Ishikawa (cell line): ENCODE measurements around the gene SEL1L2.

Experiments
- CEBPB ChIP-seq: IDR thresholded peaks from 2 replicates; pipeline ENCODE4 v1.6.1; 2012
- CREB1 ChIP-seq: IDR thresholded peaks from 2 replicates; pipeline ENCODE4 v1.6.1; 2012; ENCODE audit warnings: low read depth
- EGR1 ChIP-seq: IDR thresholded peaks from 2 replicates; pipeline ENCODE4 v1.6.1; 2012
- EP300 ChIP-seq: IDR thresholded peaks from 2 replicates; pipeline ENCODE4 v1.6.1; 2012; ENCODE audit warnings: borderline replicate concordance
- FOXM1 ChIP-seq: IDR thresholded peaks from 2 replicates; pipeline ENCODE4 v1.6.1; 2012; ENCODE audit warnings: low read depth, borderline replicate concordance
- NFIC ChIP-seq: IDR thresholded peaks from 2 replicates; pipeline ENCODE4 v1.6.1; 2012
- RAD21 ChIP-seq: IDR thresholded peaks from 2 replicates; pipeline ENCODE4 v1.6.1; 2012; ENCODE audit warnings: low read depth
- TAF1 ChIP-seq: IDR thresholded peaks from 2 replicates; pipeline ENCODE4 v1.6.1; 2012; ENCODE audit warnings: low read depth, mild to moderate bottlenecking
- TCF12 ChIP-seq: IDR thresholded peaks from 2 replicates; pipeline ENCODE4 v1.6.1; 2012; ENCODE audit warnings: low read depth
- TEAD4 ChIP-seq: IDR thresholded peaks from 2 replicates; pipeline ENCODE4 v1.6.1; 2012
- YY1 ChIP-seq: IDR thresholded peaks from 2 replicates; pipeline ENCODE4 v1.6.1; 2012; ENCODE audit warnings: low read depth
- ZBTB7A ChIP-seq: IDR thresholded peaks from 2 replicates; pipeline ENCODE4 v1.6.1; 2012; ENCODE audit warnings: low read depth
- TF ChIP-seq, protein P1 (sequence below): IDR thresholded peaks from 2 replicates; pipeline ENCODE4 v1.6.1; 2012; ENCODE audit warnings: low read depth, mild to moderate bottlenecking
- TF ChIP-seq, protein P2 (sequence below): IDR thresholded peaks from 2 replicates; pipeline ENCODE4 v1.6.1; 2012
- TF ChIP-seq, protein P3 (sequence below): IDR thresholded peaks from 2 replicates; pipeline ENCODE4 v1.6.1; 2012

The SEL1L2 gene, protein sequence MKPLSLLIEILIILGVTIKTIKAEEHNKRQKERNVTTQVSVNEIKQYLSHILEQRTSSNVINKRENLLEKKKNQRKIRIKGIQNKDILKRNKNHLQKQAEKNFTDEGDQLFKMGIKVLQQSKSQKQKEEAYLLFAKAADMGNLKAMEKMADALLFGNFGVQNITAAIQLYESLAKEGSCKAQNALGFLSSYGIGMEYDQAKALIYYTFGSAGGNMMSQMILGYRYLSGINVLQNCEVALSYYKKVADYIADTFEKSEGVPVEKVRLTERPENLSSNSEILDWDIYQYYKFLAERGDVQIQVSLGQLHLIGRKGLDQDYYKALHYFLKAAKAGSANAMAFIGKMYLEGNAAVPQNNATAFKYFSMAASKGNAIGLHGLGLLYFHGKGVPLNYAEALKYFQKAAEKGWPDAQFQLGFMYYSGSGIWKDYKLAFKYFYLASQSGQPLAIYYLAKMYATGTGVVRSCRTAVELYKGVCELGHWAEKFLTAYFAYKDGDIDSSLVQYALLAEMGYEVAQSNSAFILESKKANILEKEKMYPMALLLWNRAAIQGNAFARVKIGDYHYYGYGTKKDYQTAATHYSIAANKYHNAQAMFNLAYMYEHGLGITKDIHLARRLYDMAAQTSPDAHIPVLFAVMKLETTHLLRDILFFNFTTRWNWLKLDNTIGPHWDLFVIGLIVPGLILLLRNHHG

DNA sequence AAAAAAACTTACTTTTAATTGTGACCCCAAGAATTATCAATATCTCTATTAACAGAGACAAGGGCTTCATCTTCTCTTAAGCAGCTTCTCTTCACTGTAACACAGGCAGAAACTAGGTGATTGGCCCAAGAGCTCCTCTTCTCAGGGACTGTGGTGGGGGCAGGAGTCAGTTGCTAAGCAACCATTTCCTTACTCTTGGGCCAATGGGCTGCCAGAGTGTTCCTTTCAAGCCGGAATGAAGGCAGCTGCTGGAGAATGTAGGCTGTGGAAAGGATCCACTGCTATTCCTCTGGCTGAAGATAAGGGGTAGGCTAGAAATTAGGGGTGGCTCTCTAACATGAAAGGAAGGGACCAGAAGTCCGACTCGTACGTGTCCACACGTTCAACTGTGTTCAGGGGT lies at the start of gene SEL1L2:
Gene SEL1L2 (minus strand): TSS at position 150 of the 400 bp plus-strand sequence. CDS start 80 bp downstream, at position 70.
- TF ChIP-seq ZBTB7A (no peak), NFIC (no peak), EP300 (no peak), TCF12 (no peak)
- TF ChIP-seq, protein P1, sequence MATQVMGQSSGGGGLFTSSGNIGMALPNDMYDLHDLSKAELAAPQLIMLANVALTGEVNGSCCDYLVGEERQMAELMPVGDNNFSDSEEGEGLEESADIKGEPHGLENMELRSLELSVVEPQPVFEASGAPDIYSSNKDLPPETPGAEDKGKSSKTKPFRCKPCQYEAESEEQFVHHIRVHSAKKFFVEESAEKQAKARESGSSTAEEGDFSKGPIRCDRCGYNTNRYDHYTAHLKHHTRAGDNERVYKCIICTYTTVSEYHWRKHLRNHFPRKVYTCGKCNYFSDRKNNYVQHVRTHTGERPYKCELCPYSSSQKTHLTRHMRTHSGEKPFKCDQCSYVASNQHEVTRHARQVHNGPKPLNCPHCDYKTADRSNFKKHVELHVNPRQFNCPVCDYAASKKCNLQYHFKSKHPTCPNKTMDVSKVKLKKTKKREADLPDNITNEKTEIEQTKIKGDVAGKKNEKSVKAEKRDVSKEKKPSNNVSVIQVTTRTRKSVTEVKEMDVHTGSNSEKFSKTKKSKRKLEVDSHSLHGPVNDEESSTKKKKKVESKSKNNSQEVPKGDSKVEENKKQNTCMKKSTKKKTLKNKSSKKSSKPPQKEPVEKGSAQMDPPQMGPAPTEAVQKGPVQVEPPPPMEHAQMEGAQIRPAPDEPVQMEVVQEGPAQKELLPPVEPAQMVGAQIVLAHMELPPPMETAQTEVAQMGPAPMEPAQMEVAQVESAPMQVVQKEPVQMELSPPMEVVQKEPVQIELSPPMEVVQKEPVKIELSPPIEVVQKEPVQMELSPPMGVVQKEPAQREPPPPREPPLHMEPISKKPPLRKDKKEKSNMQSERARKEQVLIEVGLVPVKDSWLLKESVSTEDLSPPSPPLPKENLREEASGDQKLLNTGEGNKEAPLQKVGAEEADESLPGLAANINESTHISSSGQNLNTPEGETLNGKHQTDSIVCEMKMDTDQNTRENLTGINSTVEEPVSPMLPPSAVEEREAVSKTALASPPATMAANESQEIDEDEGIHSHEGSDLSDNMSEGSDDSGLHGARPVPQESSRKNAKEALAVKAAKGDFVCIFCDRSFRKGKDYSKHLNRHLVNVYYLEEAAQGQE = no peak

DNA sequence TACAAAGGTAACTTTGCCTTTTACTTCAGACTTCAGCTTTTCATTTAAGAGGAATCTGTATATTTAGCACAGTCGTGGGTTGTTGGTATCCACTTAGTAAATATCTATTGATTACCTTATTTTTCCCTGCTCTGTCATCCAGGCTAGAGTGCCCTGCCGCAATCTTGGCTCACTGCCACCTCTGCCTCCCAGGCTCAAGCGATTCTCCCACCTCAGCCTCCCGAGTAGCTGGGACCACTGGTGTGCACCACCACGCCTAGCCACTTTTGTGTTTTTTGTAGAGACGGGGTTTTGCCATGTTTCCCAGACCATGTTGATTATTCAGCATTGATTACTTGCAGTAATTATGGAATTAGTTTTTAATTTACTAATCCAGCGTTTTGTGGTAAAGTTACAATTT lies 46.2 kb upstream of the SEL1L2 start:
- TF ChIP-seq ZBTB7A (no peak), EGR1 (no peak), RAD21 (no peak), FOXM1 (no peak), TEAD4 (no peak), NFIC (no peak), EP300 (no peak), YY1 (no peak), CEBPB (no peak), TCF12 (no peak)
- TF ChIP-seq, protein P2, sequence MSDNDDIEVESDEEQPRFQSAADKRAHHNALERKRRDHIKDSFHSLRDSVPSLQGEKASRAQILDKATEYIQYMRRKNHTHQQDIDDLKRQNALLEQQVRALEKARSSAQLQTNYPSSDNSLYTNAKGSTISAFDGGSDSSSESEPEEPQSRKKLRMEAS = no peak
- TF ChIP-seq, protein P3, sequence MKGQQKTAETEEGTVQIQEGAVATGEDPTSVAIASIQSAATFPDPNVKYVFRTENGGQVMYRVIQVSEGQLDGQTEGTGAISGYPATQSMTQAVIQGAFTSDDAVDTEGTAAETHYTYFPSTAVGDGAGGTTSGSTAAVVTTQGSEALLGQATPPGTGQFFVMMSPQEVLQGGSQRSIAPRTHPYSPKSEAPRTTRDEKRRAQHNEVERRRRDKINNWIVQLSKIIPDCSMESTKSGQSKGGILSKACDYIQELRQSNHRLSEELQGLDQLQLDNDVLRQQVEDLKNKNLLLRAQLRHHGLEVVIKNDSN = no peak

DNA sequence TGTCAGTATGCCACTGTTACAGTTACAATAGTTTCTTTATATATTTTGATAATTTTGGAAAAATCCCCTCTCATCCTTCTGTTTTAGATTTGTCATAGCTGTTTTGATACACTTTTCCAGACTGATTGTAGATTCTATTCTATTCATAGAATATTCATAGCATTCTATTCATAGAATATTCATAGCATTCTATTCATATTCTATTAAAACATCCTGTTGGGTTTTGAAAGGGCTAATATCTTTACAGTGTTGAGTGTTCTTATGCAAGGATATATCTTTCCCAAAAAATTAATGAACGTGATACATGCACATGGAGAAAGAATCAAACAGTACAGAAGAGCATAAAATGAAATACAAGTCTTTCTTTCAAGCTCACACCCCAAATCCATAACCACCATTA lies 42.9 kb upstream of the SEL1L2 start:
- TF ChIP-seq, protein P2 = no peak
- TF ChIP-seq CREB1 (no peak), TAF1 (no peak), TEAD4 (no peak), RAD21 (no peak), EGR1 (no peak), CEBPB (no peak), YY1 (no peak), TCF12 (no peak)
- TF ChIP-seq, protein P3 = no peak

DNA sequence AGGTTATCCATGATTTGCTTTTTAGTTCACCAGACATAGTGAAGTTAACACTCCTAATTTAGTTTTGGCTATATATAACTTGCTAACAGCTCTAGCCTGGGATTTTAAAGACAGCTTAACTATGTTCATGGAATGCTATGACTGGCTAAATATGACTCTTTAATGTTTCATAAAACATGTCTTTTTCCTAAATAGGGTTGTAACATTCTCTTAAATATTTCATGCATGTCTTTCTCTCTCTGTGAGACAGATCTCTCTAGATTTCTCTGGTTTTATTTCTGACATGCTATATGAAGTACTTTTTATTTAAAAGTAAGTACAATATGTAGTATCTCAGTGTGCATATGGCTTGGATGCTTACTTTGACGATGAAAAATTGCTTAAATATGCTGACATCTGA lies 40.6 kb upstream of the SEL1L2 start:
- no peak for TF ChIP-seq RAD21
- TF ChIP-seq, protein P3 = no peak
- no peak for TF ChIP-seq NFIC
- TF ChIP-seq CEBPB = no peak
- no peak for TF ChIP-seq TCF12
- TF ChIP-seq EP300 = no peak
- TF ChIP-seq ZBTB7A = no peak
- TF ChIP-seq, protein P1 = no peak
- no peak for TF ChIP-seq CREB1
- TF ChIP-seq, protein P2 = no peak
- TF ChIP-seq TEAD4 = no peak
- no peak for TF ChIP-seq TAF1
- TF ChIP-seq FOXM1 = no peak
- TF ChIP-seq EGR1 = no peak
- TF ChIP-seq YY1 = no peak

DNA sequence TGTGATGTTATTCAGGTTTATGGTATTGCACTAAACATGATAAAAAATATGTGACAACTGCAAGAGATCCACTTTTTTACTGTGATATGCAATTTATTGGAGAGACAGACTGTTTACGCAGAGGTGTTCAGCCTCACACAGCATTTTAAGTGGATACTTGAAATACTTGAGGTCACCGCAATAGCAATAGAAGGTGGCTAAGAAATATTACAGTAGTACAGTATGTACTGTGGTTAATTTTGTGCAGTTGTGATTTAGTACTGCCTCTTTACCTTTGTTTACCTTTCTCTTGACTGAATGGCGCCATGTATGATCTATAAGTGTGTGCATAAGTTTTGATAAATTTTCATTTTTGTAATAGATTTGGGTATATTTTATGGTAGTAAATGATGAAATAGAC lies 22.3 kb upstream of the SEL1L2 start:
- TF ChIP-seq, protein P3 = no peak
- TF ChIP-seq EGR1 (no peak), EP300 (no peak), CREB1 (no peak), FOXM1 (no peak), NFIC (no peak), CEBPB (no peak), TCF12 (no peak), TAF1 (no peak), ZBTB7A (no peak), TEAD4 (no peak), YY1 (no peak), RAD21 (no peak)
- TF ChIP-seq, protein P1 = no peak
- TF ChIP-seq, protein P2 = no peak
